ENCODE measurements around the gene MAPK12.

MAPK12 gene

GRCh38 chr22:50282361-50283155 is 21.1 kb upstream of the MAPK12 start:
- ChIA-PET CTCF (interaction anchor here (0.8 to 1.1 kb wide), 3 partner anchors 23 to 45 kb away, joined by 3 to 4 read pairs (median 3); no protein-coding TSS in a partner anchor), POLR2A (ENCODE audit: low non-redundant PET) (interaction anchor here (0.5 to 1.1 kb wide), 2 partner anchors 15 to 21 kb away, joined by 3 read pairs; no protein-coding TSS in a partner anchor)
- TF ChIP-seq, protein P1, sequence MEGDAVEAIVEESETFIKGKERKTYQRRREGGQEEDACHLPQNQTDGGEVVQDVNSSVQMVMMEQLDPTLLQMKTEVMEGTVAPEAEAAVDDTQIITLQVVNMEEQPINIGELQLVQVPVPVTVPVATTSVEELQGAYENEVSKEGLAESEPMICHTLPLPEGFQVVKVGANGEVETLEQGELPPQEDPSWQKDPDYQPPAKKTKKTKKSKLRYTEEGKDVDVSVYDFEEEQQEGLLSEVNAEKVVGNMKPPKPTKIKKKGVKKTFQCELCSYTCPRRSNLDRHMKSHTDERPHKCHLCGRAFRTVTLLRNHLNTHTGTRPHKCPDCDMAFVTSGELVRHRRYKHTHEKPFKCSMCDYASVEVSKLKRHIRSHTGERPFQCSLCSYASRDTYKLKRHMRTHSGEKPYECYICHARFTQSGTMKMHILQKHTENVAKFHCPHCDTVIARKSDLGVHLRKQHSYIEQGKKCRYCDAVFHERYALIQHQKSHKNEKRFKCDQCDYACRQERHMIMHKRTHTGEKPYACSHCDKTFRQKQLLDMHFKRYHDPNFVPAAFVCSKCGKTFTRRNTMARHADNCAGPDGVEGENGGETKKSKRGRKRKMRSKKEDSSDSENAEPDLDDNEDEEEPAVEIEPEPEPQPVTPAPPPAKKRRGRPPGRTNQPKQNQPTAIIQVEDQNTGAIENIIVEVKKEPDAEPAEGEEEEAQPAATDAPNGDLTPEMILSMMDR (conservative IDR thresholded peaks at IDR 0.05; ENCODE audit: low read depth), result no peak
- DNase-seq (ENCODE audit: low spot score), result peak; percentile 87
- H3K27ac ChIP-seq, result peak overlapping the region; percentile 91

DNA sequence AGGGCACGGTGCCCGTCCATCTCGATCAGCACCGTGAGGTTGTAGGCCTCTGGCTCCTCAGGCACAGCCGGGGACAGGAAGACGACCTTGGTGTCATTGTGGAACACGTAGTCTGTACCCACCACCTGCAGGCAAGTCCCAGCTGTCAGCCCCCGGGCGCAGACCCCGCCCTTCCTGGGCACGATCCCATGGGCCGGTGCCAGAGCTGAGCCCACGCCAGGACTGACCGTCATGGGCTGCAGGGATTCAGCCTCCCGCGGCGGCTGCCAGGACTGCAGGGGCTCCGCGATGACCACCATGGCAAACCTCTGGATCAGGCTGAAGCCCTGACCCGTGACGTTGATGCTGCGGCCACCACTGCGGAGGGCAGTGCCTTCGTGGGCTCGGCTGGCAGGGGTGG is 20.5 kb upstream of the MAPK12 start:
- ChIA-PET CTCF (interaction anchor here (1.0 to 1.2 kb wide), 3 partner anchors 9 to 45 kb away, joined by 3 to 4 read pairs (median 3); no protein-coding TSS in a partner anchor), POLR2A (ENCODE audit: low non-redundant PET) (interaction anchor here (1.1 kb wide), 1 partner anchor 22 kb away, joined by 3 read pairs; no protein-coding TSS in a partner anchor)
- TF ChIP-seq, protein P1 (conservative IDR thresholded peaks at IDR 0.05; ENCODE audit: low read depth), result no peak
- DNase-seq (ENCODE audit: low spot score), result no peak
- H3K27ac ChIP-seq, result peak overlapping the region; percentile 91

GRCh38 chr22:50281384-50281760 is 19.9 kb upstream of the MAPK12 start:
- TF ChIP-seq, protein P1 (conservative IDR thresholded peaks at IDR 0.05; ENCODE audit: low read depth), result no peak
- ChIA-PET POLR2A (ENCODE audit: low non-redundant PET) (no interaction called here), CTCF (interaction anchor here (1.0 to 1.2 kb wide), 2 partner anchors 9 to 25 kb away, joined by 3 to 4 read pairs; no protein-coding TSS in a partner anchor)
- H3K27ac ChIP-seq, result peak overlapping the region; percentile 91
- DNase-seq (ENCODE audit: low spot score), result no peak

GRCh38 chr22:50280708-50281383 is 19.4 kb upstream of the MAPK12 start:
- TF ChIP-seq, protein P1 (conservative IDR thresholded peaks at IDR 0.05; ENCODE audit: low read depth), result no peak
- peak overlapping the region; percentile 91 for H3K27ac ChIP-seq
- CTCF ChIA-PET, result interaction anchor here (0.6 to 1.2 kb wide), 3 partner anchors 8 to 44 kb away, joined by 3 to 4 read pairs (median 3); no protein-coding TSS in a partner anchor
- DNase-seq (ENCODE audit: low spot score), result no peak
- POLR2A ChIA-PET (ENCODE audit: low non-redundant PET), result no interaction called here

DNA sequence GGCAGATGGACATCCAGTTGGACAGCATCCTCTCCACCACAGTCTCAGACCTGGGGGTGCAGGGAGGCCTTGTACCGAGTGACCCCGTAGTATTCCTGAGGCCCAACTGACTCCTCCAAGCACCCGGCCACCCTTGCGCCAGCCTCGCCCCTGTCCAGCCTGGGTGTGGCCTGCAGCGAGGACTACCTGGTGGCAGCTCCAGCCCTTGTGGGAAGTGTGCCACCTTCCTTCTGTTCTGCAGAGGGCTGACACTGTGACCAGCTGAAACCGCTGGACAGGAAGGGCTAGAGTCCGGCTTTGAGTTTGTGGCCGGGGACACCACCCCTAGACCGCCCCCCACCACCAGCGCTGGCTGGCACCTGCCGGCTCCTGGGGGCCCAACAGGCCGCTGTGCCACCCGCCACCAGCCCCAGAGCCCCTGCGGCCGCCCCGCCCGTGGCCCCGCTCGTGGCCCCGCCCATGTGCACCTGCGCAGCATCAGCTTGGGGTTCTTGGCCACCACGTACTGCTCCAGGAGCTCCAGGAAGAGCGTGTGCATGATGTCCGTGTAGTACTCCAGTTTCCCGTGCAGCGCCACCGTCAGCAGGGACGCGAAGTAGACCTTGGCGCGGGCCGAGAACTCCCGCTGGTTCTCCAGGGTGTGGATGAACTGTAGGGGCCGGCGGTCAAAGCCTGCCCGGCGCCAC is 18.7 kb upstream of the MAPK12 start:
- H3K27ac ChIP-seq, result peak overlapping the region; percentile 91
- DNase-seq (ENCODE audit: low spot score), result no peak
- TF ChIP-seq, protein P1 (conservative IDR thresholded peaks at IDR 0.05; ENCODE audit: low read depth), result no peak
- ChIA-PET CTCF (interaction anchor here (0.6 kb wide), 1 partner anchor 45 kb away, joined by 3 read pairs; no protein-coding TSS in a partner anchor), POLR2A (ENCODE audit: low non-redundant PET) (no interaction called here)

All from RWPE1 (cell line).